A172 (cell line): ENCODE measurements around the gene TREH. TPM values are rescaled to one million over a fixed set of nuclear protein-coding genes. Genes with fewer than 3 reads are reported as not detected.

Source experiments
- DNase-seq: peaks from one replicate; pipeline ENCODE4 v3.0.0-alpha.2; 2015; ENCODE audit warnings: low spot score
- total RNA-seq: library from RNA; depleted of rRNA; stranded (reverse); fragments of >200 nt; shearing (Covaris generic); gene quantifications from 2 replicates; pipeline ENCODE4 v1.2.3, GENCODE V29; 2014

Gene TREH
- total RNA-seq, 1 experiment from 2014 or later, result not detected

- DNase-seq, result no peak
These were observed 31.2 kb downstream of the TREH start for GRCh38 chr11:118648291-118648690.

GRCh38 chr11:118646393-118646792 lies 33.1 kb downstream of the TREH start:
- no peak for DNase-seq

GRCh38 chr11:118645066-118645715 lies 34.3 kb downstream of the TREH start:
- no peak for DNase-seq

- no peak for DNase-seq
These were observed 35.0 kb downstream of the TREH start for GRCh38 chr11:118644496-118644895.

GRCh38 chr11:118643995-118644345 lies 35.5 kb downstream of the TREH start:
- no peak for DNase-seq

GRCh38 chr11:118643142-118643994 lies 36.1 kb downstream of the TREH start:
- no peak for DNase-seq

- DNase-seq, result no peak
These were observed 37.9 kb downstream of the TREH start for GRCh38 chr11:118641397-118642019.

GRCh38 chr11:118640332-118641154 lies 38.9 kb downstream of the TREH start:
- DNase-seq, result no peak

GRCh38 chr11:118639899-118640298 lies 39.6 kb downstream of the TREH start:
- DNase-seq, result no peak

GRCh38 chr11:118638726-118639125 lies 40.7 kb downstream of the TREH start:
- no peak for DNase-seq

- DNase-seq, result no peak
These were observed 42.7 kb downstream of the TREH start for GRCh38 chr11:118636569-118637290.

- DNase-seq, result no peak
These were observed 43.8 kb downstream of the TREH start for GRCh38 chr11:118635642-118636041.

- DNase-seq, result no peak
These were observed 44.2 kb downstream of the TREH start for GRCh38 chr11:118635237-118635591.

GRCh38 chr11:118634431-118635236 lies 44.8 kb downstream of the TREH start:
- no peak for DNase-seq

- DNase-seq, result no peak
These were observed 45.5 kb downstream of the TREH start for GRCh38 chr11:118633979-118634378.

- no peak for DNase-seq
These were observed 46.1 kb downstream of the TREH start for GRCh38 chr11:118633319-118633690.

GRCh38 chr11:118632577-118633318 lies 46.7 kb downstream of the TREH start:
- DNase-seq, result no peak

GRCh38 chr11:118631142-118631909 lies 48.1 kb downstream of the TREH start:
- no peak for DNase-seq
